Esophagus muscularis mucosa (tissue), 4 donors: Measurements from ENCODE around the gene NIPBL. TPM values are rescaled to one million over a fixed set of nuclear protein-coding genes. Genes with fewer than 3 reads are reported as not detected.

Source experiments
- DNase-seq: peaks from one replicate; pipeline ENCODE4 v3.0.0-alpha.2; 2017; ENCODE audit errors: extremely low spot score
- H3K27ac ChIP-seq, 4 donors: fragments of 200-600 bp; sonication (generic); replicated peaks in 1 of 4; 1 replicate in 3 of 4; 2 replicates in 1 of 4; pipeline ENCODE4 v1.5.1; 2016 to 2019; ENCODE audit warnings: mild to moderate bottlenecking in 1 of 4
- H3K27me3 ChIP-seq, 4 donors: fragments of 200-600 bp; sonication (generic); one replicate each; pipeline versions ENCODE4 v1.5.1 to v1.6.0; 2016 to 2019
- H3K36me3 ChIP-seq, 4 donors: fragments of 200-600 bp; sonication (generic); one replicate each; pipeline ENCODE4 v1.5.1; 2016 to 2019
- H3K4me1 ChIP-seq, 4 donors: fragments of 200-600 bp; sonication (generic); one replicate each; pipeline ENCODE4 v1.5.1; 2016 to 2019
- H3K4me3 ChIP-seq, 4 donors: fragments of 200-600 bp; sonication (generic); 1 replicate in 2 of 4; 2 replicates in 2 of 4; pipeline ENCODE4 v1.5.1; 2016 to 2019; ENCODE audit warnings: mild to moderate bottlenecking in 4 of 4, moderate library complexity in 1 of 4
- H3K9me3 ChIP-seq, 4 donors: fragments of 200-600 bp; sonication (generic); 1 replicate in 3 of 4; 2 replicates in 1 of 4; pipeline ENCODE4 v1.5.1; 2016 to 2019
- EP300 ChIP-seq: sonication (generic); formaldehyde crosslinking; IDR thresholded peaks from one replicate; pipeline ENCODE4 v1.6.1; 2017; ENCODE audit warnings: antibody characterized with exemption
- POLR2A ChIP-seq: fragments of 450-650 bp; IDR thresholded peaks from one replicate; pipeline ENCODE4 v1.6.1; 2017; ENCODE audit warnings: antibody characterized with exemption, moderate library complexity, mild to moderate bottlenecking, low read depth
- POLR2AphosphoS5 ChIP-seq, 2 donors: sonication (generic); formaldehyde crosslinking; IDR thresholded peaks; one replicate each; pipeline ENCODE4 v1.6.1; 2017; ENCODE audit warnings: antibody characterized with exemption in 2 of 2
- WGBS: methylation state at CpG from one replicate; pipeline ENCODE4 v1.1.5; 2018; 5-methylcytosine and 5-hydroxymethylcytosine counted together
- intact Hi-C: fragments of 100-400 bp; cut with DNase I; formaldehyde crosslinking; loops from one replicate; pipeline ENCODE4 v1.15.1; 2023
- total RNA-seq, 4 donors: library from RNA; depleted of rRNA; stranded (reverse); fragments of >200 nt; gene quantifications; one replicate each; pipeline versions ENCODE4 v1.1.0 to v1.2.1, GENCODE V29; 2016
- TF ChIP-seq, protein P1 (sequence below), 3 experiments: fragments of 200-600 bp in 2 of 3; fragments of 450-650 bp in 1 of 3; sonication (generic) in 2 of 3; IDR thresholded peaks; one replicate each; pipeline ENCODE4 v1.5.1; 2017 to 2019; ENCODE audit warnings: antibody characterized with exemption in 3 of 3, mild to moderate bottlenecking in 2 of 3, moderate library complexity in 1 of 3

Gene NIPBL
- total RNA-seq, 4 donors from 2014 or later, result 38.9 to 50.3 (median 40.0) TPM

GRCh38 chr5:37056762-37057161 lies 180.2 kb downstream of the NIPBL start:
- DNase-seq, result no peak
- intact Hi-C loops, result loop anchor here (10.0 kb wide), 2 partner anchors 108 to 258 kb away; no protein-coding TSS in a partner anchor
- Histone ChIP-seq H3K27me3 (no peaks in the 10 kb centered on the region), H3K9me3 (no peaks in the 10 kb centered on the region), H3K4me1 (no peaks in the 10 kb centered on the region), H3K36me3 (peaks cover 34 to 93% (median 73%) of the 10 kb centered on the region in 4 donors), H3K27ac (no peak overlapping the region), H3K4me3 (no peak overlapping the region)
- TF ChIP-seq POLR2AphosphoS5 (IDR thresholded peaks at IDR 0.05) (no peak), EP300 (no peak), POLR2A (no peak)
- TF ChIP-seq, protein P1, sequence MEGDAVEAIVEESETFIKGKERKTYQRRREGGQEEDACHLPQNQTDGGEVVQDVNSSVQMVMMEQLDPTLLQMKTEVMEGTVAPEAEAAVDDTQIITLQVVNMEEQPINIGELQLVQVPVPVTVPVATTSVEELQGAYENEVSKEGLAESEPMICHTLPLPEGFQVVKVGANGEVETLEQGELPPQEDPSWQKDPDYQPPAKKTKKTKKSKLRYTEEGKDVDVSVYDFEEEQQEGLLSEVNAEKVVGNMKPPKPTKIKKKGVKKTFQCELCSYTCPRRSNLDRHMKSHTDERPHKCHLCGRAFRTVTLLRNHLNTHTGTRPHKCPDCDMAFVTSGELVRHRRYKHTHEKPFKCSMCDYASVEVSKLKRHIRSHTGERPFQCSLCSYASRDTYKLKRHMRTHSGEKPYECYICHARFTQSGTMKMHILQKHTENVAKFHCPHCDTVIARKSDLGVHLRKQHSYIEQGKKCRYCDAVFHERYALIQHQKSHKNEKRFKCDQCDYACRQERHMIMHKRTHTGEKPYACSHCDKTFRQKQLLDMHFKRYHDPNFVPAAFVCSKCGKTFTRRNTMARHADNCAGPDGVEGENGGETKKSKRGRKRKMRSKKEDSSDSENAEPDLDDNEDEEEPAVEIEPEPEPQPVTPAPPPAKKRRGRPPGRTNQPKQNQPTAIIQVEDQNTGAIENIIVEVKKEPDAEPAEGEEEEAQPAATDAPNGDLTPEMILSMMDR (IDR thresholded peaks at IDR 0.05), result no peak
- 93% methylated on average over 2 of the region's 2 CpGs for WGBS

DNA sequence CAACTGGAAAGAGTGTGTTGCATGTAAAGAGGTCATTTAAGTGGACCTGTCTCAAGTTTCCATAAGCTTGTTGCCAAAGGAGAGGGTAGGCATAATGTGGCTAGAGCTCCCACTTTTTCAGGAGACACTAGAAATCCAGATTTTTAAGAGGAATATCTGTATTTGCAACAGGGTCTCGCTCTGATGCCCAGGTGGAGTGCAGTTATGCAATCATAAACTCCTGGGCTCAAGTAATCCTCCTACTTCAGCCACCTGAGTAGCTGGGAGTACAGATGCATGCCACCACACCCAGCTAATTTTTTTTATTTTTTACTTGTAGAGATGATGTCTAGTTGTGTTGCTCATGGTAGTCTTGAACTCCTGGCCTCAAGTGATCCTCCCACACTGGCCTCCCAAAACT lies 183.5 kb downstream of the NIPBL start:
- DNase-seq, result no peak
- H3K4me3 ChIP-seq, result no peak overlapping the region
- no peaks in the 10 kb centered on the region for H3K27me3 ChIP-seq
- H3K4me1 ChIP-seq, result no peaks in the 10 kb centered on the region
- no peaks in the 10 kb centered on the region for H3K9me3 ChIP-seq
- H3K36me3 ChIP-seq, result peaks cover 38 to 94% (median 73%) of the 10 kb centered on the region in 4 donors
- intact Hi-C loops, result no loop called here
- TF ChIP-seq, protein P1 (IDR thresholded peaks at IDR 0.05), result no peak
- TF ChIP-seq POLR2A (no peak), POLR2AphosphoS5 (IDR thresholded peaks at IDR 0.05) (no peak), EP300 (no peak)
- H3K27ac ChIP-seq, result no peak overlapping the region
- WGBS, result 100% methylated on average over 1 of the region's 1 CpG

DNA sequence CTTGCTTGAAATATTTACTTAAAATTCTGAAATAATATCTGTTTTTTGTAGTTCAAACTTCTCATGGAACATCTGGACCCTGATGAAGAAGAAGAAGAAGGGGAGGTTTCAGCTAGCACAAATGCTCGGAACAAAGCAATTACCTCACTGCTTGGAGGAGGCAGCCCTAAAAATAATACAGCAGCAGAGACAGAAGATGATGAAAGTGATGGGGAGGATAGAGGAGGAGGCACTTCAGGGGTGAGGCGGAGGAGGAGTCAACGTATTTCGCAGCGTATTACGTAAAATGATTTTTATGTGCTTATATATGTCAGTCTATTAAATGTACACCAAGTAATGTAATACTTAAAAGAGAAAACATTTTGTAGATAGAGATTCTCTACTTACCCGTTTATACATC lies 187.2 kb downstream of the NIPBL start:
- Histone ChIP-seq H3K36me3 (peaks cover 38 to 80% (median 55%) of the 10 kb centered on the region in 4 donors), H3K4me1 (no peaks in the 10 kb centered on the region), H3K9me3 (no peaks in the 10 kb centered on the region), H3K27me3 (no peaks in the 10 kb centered on the region), H3K27ac (no peak overlapping the region), H3K4me3 (no peak overlapping the region)
- 97% methylated on average over 7 of the region's 7 CpGs for WGBS
- intact Hi-C loops, result no loop called here
- DNase-seq, result no peak
- TF ChIP-seq POLR2A, result no peak
- TF ChIP-seq, protein P1 (IDR thresholded peaks at IDR 0.05), result no peak
- TF ChIP-seq EP300, result no peak
- TF ChIP-seq POLR2AphosphoS5 (IDR thresholded peaks at IDR 0.05), result no peak

GRCh38 chr5:37064442-37064841 lies 187.9 kb downstream of the NIPBL start:
- Histone ChIP-seq H3K27me3 (no peaks in the 10 kb centered on the region), H3K9me3 (no peaks in the 10 kb centered on the region), H3K4me3 (no peak overlapping the region), H3K4me1 (no peaks in the 10 kb centered on the region), H3K36me3 (peaks cover 31 to 73% (median 48%) of the 10 kb centered on the region in 4 donors), H3K27ac (no peak overlapping the region)
- no peak for TF ChIP-seq EP300
- TF ChIP-seq, protein P1 (IDR thresholded peaks at IDR 0.05), result no peak
- TF ChIP-seq POLR2AphosphoS5 (IDR thresholded peaks at IDR 0.05), result no peak
- no peak for TF ChIP-seq POLR2A
- no peak for DNase-seq
- WGBS, result 91% methylated on average over 9 of the region's 9 CpGs
- intact Hi-C loops, result no loop called here

DNA sequence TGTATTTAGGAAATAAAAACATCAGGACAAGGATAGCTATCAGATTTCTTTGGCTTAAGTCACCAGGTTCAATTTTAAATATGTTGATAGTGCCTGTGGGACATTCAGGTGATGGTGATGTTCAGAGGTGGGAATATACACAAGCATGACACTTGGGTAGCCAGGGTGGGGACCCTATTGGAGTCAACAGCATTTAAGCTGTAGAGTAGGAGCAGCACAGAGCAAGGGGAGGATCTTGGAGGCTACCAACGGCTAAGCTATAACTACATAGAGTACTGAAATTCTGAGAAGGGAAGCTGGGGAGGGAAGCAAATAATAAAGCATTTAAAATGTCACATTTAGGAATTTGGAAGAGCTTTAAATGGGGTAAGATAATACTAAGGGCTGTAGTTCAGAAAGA lies 194.9 kb downstream of the NIPBL start:
- no peak overlapping the region for H3K27ac ChIP-seq
- H3K9me3 ChIP-seq, result no peaks in the 10 kb centered on the region
- intact Hi-C loops, result no loop called here
- H3K27me3 ChIP-seq, result no peaks in the 10 kb centered on the region
- peaks cover 0 to 7% (median 0%) of the 10 kb centered on the region in 4 donors for H3K36me3 ChIP-seq
- 86% methylated on average over 1 of the region's 1 CpG for WGBS
- TF ChIP-seq POLR2AphosphoS5 (IDR thresholded peaks at IDR 0.05), result no peak
- TF ChIP-seq POLR2A, result no peak
- no peak for TF ChIP-seq EP300
- TF ChIP-seq, protein P1 (IDR thresholded peaks at IDR 0.05), result no peak
- no peak overlapping the region for H3K4me3 ChIP-seq
- peaks cover 0 to 10% (median 0%) of the 10 kb centered on the region in 4 donors for H3K4me1 ChIP-seq
- no peak for DNase-seq
